ENCODE results near the gene GBF1. TPM values are rescaled to one million over a fixed set of nuclear protein-coding genes. Genes with fewer than 3 reads are reported as not detected.

The GBF1 gene
- total and polyA plus RNA-seq, 2 of the 13 experiments (the other 11 are each of a cell fraction or from before 2014, with no cell fraction given): 17.1 to 21.9 TPM

DNA sequence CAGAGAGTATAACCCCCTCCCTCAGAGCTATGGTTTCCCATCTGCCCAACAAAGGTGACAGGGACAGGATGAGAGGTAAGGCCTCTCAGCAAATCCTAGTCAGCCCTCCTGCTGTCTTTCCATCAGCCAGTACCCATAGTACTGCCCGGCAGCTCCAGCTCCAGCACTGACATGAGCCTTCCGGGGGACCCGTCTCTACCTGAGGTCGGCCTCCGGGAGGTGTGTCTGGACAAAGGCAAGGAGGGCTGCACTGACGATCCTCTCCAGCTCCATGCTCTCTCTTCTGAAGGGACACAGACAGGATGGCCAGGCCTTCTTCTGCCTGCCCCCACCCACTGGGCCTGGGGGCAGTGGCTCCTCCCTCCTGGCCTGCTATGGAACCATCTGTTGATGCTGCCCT lies 179.6 kb downstream of the GBF1 start:
- no TSS peak for BruUV-seq (replicated peaks)
- no peak overlapping the region for H3K4me3 ChIP-seq (replicated peaks in 1 of 3; ENCODE audit: insufficient read depth in 1 of 3, low read depth in 2 of 3, low read length in 3 of 3)
- TF ChIP-seq ZNF253 (CRISPR knock-in tag; IDR thresholded peaks at IDR 0.05; ENCODE audit: borderline replicate concordance): no peak
- TF ChIP-seq CBFB (CRISPR knock-in tag; IDR thresholded peaks at IDR 0.05): no peak
- TF ChIP-seq CENPBD1 (CRISPR knock-in tag; IDR thresholded peaks at IDR 0.05; ENCODE audit: borderline replicate concordance, low read depth): no peak
- TF ChIP-seq MXD4 (CRISPR knock-in tag; IDR thresholded peaks at IDR 0.05): no peak
- peaks cover 18% of the 10 kb centered on the region for H3K4me1 ChIP-seq (ENCODE audit: insufficient read depth, low read length)
- H3K9ac ChIP-seq (ENCODE audit: insufficient read depth, low read depth, low read length): no peak overlapping the region
- no peaks in the 10 kb centered on the region for H4K20me1 ChIP-seq (ENCODE audit: insufficient read depth, low read length)
- intact Hi-C loops (cut with micrococcal nuclease; ENCODE audit: unreplicated experiment) (loop anchor here (5.0 kb wide), 1 partner anchor 52 kb away; no protein-coding TSS in a partner anchor), in situ Hi-C loops (cut with HindIII; ENCODE audit: extremely low pct_ligation_motif_present, low pct_unique_long_range_greater_than_20kb) (loop anchor here (5.0 kb wide), 1 partner anchor 37 kb away; no protein-coding TSS in a partner anchor)
- H2AFZ ChIP-seq (ENCODE audit: low read length): no peak overlapping the region
- ATAC-seq (no peak), DNase-seq (ENCODE audit: low spot score) (no peak), FAIRE-seq (no peak)
- no peaks in the 10 kb centered on the region for H3K27me3 ChIP-seq (ENCODE audit: control insufficient read depth in 1 of 2, insufficient read depth in 2 of 2, low read length in 2 of 2)
- no peaks in the 10 kb centered on the region for H3K79me2 ChIP-seq (ENCODE audit: insufficient read depth, low read length)
- peaks cover 1 to 14% of the 10 kb centered on the region in 2 experiments; a peak in 3 of 5 replicates for H3K36me3 ChIP-seq (replicated peaks in 1 of 2; ENCODE audit: control insufficient read depth in 1 of 2, insufficient read depth in 2 of 2, low read length in 2 of 2)
- H3K27ac ChIP-seq (ENCODE audit: extremely low read length, insufficient read depth, low read length): no peak overlapping the region
- WGBS (ENCODE audit: low lambda C conversion rate): no CpG with 5 or more reads among the region's 6 CpGs
- no peaks in the 10 kb centered on the region for H3K9me3 ChIP-seq (ENCODE audit: low read length)
- ChIA-PET POLR2A (no interaction called here), CTCF (ENCODE audit: low intra/inter-chr PET ratio, low total read pairs) (no interaction called here)
- H3K4me2 ChIP-seq (ENCODE audit: low read depth, low read length): no peak overlapping the region

GRCh38 chr10:102425444-102425843 lies 180.1 kb downstream of the GBF1 start:
- in situ Hi-C loops (cut with HindIII; ENCODE audit: extremely low pct_ligation_motif_present, low pct_unique_long_range_greater_than_20kb) (no loop called here), intact Hi-C loops (cut with micrococcal nuclease; ENCODE audit: unreplicated experiment) (no loop called here)
- Histone ChIP-seq H3K4me2 (ENCODE audit: low read depth, low read length) (no peak overlapping the region), H3K79me2 (ENCODE audit: insufficient read depth, low read length) (no peaks in the 10 kb centered on the region), H3K9me3 (ENCODE audit: low read length) (no peaks in the 10 kb centered on the region), H3K36me3 (replicated peaks in 1 of 2; ENCODE audit: control insufficient read depth in 1 of 2, insufficient read depth in 2 of 2, low read length in 2 of 2) (peaks cover 1 to 14% of the 10 kb centered on the region in 2 experiments; a peak in 3 of 5 replicates), H3K27ac (ENCODE audit: extremely low read length, insufficient read depth, low read length) (no peak overlapping the region), H3K9ac (ENCODE audit: insufficient read depth, low read depth, low read length) (no peak overlapping the region), H3K4me3 (replicated peaks in 1 of 3; ENCODE audit: insufficient read depth in 1 of 3, low read depth in 2 of 3, low read length in 3 of 3) (no peak overlapping the region), H4K20me1 (ENCODE audit: insufficient read depth, low read length) (no peaks in the 10 kb centered on the region), H3K27me3 (ENCODE audit: control insufficient read depth in 1 of 2, insufficient read depth in 2 of 2, low read length in 2 of 2) (no peaks in the 10 kb centered on the region), H2AFZ (ENCODE audit: low read length) (no peak overlapping the region), H3K4me1 (ENCODE audit: insufficient read depth, low read length) (peaks cover 18% of the 10 kb centered on the region)
- POLR2A ChIA-PET: interaction anchor here (1.3 kb wide), 1 partner anchor 26 kb away, joined by 5 read pairs; the partner anchor contains the start of gene C10orf95
- no peak for TF ChIP-seq ZNF430 (CRISPR knock-in tag; IDR thresholded peaks at IDR 0.05)
- no peak for TF ChIP-seq ZNF547 (CRISPR knock-in tag; IDR thresholded peaks at IDR 0.05)
- no peak for TF ChIP-seq ZNF564 (CRISPR knock-in tag; IDR thresholded peaks at IDR 0.05)
- no peak for TF ChIP-seq ZNF414 (CRISPR knock-in tag; IDR thresholded peaks at IDR 0.05)
- TF ChIP-seq ISX (CRISPR knock-in tag; conservative IDR thresholded peaks at IDR 0.05): no peak
- TF ChIP-seq HCFC1 (IDR thresholded peaks at IDR 0.05; ENCODE audit: low read depth, low read length): no peak
- TF ChIP-seq KDM1A (CRISPR knock-in tag; IDR thresholded peaks at IDR 0.05): no peak
- TF ChIP-seq TBX3 (IDR thresholded peaks at IDR 0.05; ENCODE audit: borderline replicate concordance): no peak
- TF ChIP-seq ZFP36 (IDR thresholded peaks at IDR 0.05; ENCODE audit: borderline replicate concordance, low read depth, low read length, partially characterized antibody): no peak
- TF ChIP-seq NPAS2 (CRISPR knock-in tag; IDR thresholded peaks at IDR 0.05; ENCODE audit: borderline replicate concordance): no peak
- no peak for TF ChIP-seq PAWR (CRISPR knock-in tag; IDR thresholded peaks at IDR 0.05; ENCODE audit: borderline replicate concordance)
- no TSS peak for BruUV-seq (replicated peaks)
- DNase-seq (ENCODE audit: low spot score): no peak
- no peak for FAIRE-seq
- no peak for ATAC-seq
- WGBS (ENCODE audit: low lambda C conversion rate): 85% methylated on average over 1 of the region's 1 CpG
- CTCF ChIA-PET (ENCODE audit: low intra/inter-chr PET ratio, low total read pairs): no interaction called here
